NCI-H187 treated with DMSO at 0.1 percent for 48 hours (cell line): ENCODE results near the gene LRP1-AS.
"Not testable (repeated sequence)": the region's sequence is repeated elsewhere in the genome, so short reads cannot be mapped to it uniquely, and the experiment has no call there.

Experiments used
- DNase-seq: peaks from one replicate; lab custom pipeline; 2025; lab: John Stamatoyannopoulos, UW

The LRP1-AS gene

DNA sequence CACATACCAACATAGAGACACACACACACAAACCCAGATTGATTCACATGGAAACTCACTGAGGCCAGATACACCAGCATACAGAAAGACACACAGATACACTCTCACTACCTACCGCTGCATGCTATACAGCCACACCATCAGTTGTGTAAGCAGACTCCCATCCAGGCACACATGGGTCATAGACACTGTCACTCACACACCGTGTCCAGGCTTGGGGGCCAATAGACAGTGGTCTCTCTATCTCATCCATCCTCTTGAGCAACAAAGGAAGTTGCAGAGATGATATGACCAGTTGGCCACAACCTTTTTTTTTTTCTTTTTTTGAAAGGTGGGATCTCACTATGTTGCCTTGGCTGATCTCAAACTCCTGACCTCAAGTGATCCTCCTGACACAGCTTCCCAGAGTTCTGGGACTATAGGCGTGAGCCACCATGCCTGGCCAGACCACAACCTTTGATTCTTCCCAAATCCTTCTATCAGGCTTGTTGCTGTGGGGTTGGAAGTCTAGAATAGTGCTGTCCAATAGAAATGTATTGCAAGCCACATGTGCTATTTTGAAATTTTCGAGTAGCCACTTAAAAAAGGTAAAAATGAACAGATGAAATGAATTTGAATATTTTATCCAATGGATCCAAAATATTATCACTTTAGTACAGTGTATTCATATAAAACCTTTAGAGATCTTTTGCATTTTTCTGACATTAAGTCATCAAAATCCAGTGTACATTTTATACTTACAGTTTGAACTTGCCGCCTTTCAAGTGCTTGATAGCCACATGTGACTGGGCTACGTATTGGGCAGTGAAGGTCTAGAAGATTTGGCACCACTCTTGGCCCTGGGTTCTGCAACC is 7.4 kb downstream of the LRP1-AS start:
- DNase-seq = no peak

DNA sequence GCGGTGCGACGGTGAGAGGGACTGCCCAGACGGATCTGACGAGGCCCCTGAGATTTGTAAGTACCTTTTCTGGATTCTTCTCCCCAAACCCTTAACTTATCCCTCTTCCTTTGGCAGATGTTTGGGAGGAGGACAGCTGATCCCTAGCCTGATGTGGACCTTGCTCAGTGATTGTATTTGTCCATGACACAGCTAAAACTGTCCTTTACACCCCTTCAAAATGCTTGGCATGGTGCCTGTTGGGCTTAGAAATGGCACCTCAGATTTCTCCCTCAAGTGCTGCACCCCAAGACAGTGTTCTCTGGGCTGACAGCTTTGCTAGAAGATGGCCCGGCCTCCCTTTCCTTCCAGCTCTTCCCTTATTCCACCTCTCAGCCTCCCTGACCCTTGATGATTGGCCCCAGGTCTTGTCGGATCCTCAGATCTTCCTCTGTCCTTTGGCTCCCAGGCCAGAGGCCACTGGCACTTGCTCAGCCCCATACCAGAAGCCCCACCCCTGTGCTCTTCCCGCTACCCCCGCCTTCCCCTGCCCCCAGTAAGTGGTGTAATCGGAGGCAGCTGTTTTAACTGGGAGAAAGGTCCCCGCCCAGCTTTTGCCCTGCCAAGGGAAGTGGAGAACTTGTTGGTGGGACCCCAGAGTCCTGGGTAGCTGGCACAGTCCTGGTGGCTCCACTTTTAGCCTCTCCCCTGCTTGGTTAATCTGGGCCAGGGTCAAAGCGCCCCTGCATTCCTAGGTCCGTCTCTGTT is 8.7 kb downstream of the LRP1-AS start:
- DNase-seq = no peak

DNA sequence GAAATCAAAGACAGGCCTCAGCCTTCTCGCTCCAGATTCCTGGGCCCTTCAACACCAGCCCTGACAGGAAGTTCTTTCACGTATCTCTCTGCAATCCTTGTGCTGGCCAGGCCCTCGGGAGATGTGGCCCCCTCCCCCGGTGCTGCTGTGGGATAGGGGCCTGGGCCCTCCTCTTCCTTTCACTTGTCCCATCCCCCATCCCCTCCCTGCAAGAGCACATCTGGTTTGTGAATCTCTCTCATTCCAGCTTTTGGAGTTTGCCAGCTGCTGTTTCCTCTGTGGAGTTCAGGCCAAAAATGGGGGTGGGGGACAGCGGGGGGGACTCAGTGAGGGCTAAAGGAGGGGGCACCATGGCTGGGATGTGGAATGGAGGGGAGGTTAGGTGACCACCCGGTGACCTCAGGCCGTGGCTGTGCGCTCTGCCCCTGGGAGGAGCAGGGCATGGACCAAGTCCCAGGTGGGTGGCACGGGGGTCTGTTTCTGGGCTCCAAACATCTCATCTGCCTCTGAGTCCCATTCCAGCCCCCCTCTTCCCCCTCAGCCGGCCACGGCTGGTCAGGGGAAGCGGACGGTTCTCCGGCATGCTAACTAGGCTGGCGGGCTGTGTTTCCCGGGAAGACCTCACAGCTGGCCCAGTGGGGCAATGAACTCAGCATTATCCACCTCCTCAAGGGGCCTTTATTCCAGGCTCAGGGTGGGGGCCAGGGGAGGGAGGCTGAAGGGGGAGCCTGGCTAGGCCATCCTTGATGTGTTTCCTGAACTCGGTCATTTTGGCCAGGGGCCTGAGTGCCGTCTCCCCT is 11.7 kb downstream of the LRP1-AS start:
- DNase-seq = no peak

DNA sequence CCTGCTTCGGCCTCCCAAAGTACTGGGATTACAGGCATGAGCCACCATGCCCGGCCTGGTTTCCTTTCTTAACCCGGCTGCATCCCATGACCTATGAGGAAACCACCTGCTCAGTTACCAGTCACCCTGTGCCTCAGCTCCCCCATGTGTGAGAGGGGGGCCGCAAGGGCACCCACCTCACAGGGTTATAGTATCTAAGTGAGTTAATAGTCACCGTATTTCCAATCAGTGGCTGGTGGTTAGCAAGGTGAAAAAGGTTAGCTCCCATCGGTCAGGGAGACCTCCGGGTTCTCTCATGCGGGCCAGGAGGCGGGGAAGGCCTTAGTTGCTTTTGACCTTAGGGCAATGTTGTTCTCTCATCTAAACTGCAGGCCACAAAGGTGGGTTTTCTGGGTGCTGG is 12.5 kb downstream of the LRP1-AS start:
- DNase-seq = no peak

DNA sequence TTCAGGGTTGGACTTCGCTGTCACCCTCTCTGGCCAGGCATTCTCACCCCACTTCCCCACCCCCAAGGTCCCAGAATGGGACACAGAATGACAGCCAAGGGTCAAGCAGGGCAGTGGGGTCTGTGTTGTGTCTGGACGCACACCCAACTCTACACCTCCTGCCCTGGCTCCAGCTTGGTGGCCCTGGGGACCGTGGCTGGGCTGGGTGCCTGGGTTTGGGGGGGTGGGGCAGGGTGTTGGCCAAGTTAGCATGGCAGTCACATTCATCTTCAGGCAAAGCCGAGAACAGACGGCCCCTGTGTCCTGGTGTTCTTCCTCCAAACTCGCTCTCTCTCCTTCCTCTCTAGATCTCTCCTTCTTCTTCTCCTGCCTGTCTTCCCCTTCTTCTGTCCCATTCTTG is 13.5 kb downstream of the LRP1-AS start:
- DNase-seq = no peak

DNA sequence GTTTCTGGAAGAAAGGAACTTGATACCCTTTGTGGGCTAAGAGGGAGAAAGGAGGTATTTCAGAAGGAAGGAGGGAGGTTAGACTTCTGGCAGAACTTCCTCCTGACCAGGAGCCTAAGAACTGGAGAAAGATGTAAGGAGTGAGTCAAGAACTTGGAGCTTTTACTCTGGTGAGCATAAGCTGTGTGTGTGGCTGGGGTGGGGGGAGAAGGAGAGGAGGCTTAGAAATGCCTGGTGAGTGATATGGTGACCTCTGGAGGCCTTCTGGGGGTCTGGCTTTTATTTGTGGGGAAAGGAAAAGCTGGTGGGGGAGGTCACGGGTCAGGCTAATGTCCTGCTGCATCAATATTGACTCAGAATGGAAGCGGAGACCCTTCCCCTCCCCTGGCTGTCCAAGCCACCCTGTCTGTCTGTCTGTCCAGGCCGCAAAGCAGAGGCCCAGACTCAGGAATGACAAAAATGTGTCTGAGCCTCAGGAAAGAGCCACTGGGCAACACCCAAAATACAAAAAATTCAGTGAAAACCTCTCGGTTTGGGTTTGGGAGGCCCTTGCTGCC is 14.3 kb downstream of the LRP1-AS start:
- no peak for DNase-seq

DNA sequence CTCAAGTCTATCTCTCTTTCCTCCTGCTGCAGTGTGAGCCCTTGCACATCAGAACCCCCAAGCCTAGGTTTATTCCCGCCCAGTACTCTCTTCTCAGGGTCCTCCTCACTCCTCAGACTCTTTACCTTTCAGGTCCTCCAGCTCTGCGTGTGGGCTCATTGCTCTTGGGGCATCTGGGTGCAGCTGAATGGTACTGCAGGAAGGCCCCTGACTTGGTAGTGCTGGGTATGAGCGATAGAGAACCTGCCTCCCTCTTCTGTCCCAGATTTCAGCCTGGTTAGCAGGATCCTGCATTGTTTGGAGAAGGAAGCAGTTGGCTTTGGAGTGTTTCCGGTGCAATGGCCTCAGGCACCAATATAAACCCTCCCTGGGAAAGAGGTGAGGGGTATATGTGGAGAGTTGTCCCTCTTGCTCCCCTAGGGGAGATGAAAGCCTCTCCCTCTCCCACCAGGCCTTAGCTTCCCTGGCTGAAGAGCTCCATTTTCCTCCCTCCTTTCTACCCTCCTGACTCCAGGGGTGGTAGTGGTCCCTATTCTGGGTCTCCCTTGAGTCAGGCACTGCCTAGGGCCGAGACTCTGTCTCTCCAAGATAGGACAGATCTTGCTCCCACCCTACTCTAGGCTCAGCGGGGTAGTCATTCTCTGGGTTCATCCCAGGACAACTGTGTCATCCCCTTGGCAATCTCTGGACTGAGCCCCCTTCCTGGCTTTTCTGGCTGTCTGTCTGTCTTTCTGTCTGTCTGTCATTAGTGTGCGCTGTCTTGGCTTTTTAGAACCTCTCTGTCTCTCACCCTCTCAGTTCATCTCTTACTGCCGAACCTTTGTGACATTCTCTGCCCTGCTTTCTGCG is 15.3 kb downstream of the LRP1-AS start:
- DNase-seq = no peak

DNA sequence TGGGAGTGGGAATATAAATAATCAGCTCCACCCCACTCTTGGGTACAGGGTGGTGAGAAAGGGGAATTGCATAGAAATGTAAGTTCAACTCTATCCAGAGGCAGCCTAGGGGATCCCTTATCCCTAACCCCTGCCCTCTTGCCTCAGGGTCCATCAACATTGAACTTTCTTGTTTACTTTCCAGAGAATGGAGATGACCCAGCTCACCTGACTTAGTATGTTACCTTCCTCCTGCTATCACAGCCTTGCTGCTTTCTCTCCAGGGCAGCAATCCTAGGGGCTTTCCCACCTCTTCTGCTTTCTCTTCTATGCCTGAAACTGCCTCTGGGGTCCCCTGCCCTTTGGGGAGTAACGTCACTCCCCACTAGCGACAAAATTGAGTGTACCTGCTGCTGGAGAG is 16.5 kb downstream of the LRP1-AS start:
- DNase-seq = no peak

DNA sequence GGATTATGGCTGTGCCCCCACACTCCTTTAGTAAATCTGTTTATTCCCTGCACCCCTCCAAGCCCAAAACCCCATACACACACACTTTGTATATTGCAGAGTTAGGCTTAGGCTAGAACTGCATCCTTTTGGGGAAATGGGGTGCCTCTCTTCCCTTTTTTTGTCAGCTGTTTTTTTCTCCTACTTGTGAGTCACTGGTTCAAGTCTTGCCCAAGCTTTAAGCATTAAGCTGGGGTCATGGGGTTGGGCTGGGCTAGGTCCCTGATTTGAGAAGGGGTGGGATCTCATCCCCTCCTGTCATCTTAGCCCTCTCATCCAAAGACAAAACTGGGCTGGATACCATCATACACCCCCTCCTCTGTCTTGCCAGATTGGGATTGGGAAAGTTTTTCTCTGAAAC is 17.5 kb downstream of the LRP1-AS start:
- DNase-seq = no peak

DNA sequence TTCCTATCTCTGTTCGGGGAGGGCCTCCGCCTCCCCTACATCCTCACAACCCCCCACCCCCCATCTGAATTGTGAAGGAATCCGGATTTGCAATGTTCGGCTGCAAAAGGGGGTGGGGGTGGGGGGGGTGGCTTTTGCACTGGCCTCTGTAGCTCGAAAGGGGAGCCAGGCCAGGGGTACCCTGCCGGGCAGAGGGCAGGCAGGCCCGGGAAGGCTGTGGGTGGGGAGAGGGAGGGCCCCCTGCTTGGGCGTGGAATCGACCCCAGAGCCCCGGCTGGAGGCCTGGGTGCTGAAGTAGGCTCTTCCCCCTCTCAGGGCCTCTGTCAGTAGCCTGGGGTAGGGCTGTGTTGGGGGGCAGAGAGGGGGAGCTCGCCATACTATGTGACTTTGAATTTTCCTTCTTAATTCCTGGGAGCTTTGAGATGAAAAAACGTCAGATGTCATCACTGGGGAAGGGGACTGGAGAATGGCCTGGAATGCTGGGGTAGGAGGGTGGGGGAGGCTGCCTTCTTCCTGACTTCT is 18.0 kb downstream of the LRP1-AS start:
- DNase-seq = no peak

DNA sequence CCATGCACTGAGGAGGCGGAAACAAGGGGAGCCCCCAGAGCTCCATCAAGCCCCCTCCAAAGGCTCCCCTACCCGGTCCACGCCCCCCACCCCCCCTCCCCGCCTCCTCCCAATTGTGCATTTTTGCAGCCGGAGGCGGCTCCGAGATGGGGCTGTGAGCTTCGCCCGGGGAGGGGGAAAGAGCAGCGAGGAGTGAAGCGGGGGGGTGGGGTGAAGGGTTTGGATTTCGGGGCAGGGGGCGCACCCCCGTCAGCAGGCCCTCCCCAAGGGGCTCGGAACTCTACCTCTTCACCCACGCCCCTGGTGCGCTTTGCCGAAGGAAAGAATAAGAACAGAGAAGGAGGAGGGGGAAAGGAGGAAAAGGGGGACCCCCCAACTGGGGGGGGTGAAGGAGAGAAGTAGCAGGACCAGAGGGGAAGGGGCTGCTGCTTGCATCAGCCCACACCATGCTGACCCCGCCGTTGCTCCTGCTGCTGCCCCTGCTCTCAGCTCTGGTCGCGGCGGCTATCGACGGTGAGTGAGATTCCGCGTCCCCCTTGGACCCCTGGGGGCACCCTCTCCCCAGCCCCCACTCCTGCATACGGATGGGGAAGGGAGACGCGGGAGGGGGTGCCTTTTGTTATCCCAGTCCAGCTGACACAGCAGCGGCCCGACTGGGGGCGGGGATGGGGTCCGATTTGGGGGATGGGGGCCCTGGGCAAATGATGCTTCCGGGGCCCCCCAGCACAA is 18.7 kb downstream of the LRP1-AS start:
- no peak for DNase-seq

DNA sequence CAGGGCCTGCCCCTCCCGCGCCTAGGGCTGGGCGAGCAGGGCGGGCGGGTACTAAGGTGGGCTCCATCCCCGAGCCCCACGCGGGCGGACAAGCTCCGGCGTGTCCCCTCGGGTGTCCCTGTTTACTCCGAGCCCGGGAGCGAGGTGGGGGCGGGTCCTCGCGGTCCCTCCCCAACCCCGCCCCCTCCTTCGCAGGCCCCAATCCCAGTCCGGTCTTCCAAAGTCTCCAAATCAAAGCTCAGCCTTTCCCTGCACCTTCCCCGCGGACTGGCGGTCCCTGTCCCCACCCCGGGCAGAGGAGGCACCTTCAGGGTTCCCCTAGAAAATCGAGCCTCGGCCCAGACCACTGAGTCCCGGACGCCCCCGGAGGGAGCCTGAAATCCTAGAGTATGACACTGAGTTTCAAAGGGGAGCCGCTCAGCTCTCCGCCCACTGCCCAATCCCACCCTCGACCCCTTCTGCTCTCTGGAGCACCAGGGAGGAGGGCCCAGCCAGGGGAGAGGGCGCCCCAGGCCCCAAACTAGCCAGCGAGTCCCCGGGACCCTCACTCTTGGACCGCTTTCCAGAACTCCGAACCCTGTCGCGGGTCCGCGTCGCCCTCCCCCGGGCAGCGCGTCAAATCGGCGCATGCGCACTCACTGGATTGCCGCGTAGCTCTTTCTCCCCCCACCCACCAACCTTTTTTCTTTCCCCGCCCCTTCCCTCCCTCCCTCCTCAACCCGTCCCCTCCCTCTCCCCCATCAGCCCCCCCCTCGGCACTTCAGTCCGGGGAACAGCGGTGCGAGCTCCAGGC is 19.5 kb downstream of the LRP1-AS start, which contains the start of gene LRP1:
Gene LRP1, plus strand, starts transcription at position 758 of the 793 bp plus-strand sequence. CDS start 482 bp downstream, outside the sequence.
- peak; percentile 75 for DNase-seq

DNA sequence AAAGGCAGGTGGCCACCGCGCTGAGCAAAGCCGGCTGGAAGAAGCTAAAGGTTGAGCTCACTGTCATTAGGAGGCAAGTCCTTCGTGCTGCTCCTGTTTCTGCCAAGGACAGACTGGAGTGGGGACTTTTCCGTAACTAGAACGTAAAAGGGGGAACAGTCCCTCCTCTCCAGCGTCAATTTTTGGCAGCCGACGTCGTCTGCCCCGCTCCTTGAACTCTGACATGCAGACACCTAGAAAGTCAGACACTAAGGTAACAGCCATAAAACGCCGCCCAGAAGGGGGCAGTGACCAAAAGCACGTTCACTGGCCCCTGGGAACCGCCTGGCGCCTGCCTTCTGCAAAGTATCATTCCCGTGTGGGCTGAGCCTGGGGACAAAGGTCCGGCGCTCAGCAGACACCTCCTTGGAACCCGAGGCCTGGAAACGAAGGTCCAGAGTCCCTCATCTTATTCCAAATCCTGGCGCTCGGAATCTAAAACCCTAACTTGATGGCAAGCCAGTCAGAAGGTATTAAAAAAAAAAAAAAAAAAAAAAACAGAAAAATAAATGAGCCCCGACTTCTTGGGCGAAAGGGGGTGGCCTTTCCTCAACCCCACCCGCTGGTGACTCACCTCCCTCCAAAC is 20.2 kb downstream of the LRP1-AS start:
- no peak for DNase-seq

DNA sequence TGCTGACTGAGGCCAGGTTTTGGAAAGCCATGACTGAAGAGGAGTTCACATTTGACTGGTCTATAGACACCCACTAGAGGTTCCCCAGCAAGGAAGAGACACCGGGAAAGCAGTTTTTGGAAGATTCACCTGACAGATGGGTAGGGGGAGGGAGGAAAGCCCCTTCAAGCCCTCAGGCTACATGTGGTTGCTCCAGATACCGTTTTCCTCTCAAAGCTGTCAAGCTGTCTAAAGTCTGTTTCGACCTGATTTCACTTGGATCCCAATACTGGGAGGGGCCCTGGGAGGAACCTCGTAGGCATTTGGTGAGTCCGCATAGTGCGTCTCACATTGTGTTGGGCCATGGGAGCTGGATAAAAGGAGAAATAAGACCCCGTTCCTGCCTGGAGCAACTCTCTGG is 20.9 kb downstream of the LRP1-AS start:
- DNase-seq = no peak

DNA sequence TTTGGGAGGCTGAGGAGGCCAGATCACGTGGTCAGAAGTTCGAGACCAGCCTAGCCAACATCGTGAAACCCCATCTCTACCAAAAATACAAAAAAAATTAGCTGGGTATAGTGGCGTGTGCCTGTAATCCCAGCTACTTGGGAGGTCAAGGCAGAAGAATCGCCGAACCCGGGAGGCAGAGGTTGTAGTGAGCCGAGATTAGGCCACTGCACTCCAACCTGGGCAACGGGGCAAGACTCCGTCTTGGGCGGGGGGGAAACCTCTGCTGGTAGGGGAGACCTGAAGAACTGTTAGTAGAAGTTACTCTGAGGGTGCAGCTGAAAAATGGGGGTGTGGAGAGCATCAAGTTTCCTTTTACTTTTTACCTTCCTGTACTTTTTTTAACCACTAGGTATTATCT is 21.4 kb downstream of the LRP1-AS start:
- no peak for DNase-seq

DNA sequence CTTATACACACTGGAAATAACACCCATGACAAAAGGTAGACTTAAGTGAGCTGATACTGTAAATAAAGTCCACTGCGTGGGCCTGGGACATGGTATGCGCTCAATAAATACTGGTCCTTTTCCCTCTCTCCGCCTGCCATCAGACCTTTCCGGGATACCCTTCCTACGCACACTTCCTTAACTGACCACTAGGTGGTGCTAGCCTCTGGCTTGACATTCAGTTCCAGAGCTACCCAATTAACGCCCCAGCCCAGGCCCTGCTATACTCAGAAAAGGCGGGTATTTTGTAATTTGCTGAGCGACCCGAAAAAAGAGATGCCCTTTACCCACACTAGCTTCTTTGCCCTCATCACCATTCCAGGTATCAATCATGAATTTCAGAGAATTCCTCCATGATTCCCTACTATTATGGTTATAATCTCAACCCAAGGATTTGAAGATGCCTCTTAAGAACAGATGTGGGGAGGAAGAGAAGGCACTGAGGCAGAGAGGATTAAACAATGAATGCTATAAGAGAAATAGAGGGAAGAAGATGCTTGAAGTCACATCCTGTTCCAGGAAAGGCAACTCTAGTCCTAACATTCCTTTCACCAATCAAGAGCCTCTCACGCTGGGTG is 23.1 kb downstream of the LRP1-AS start:
- peak; percentile 65 for DNase-seq

DNA sequence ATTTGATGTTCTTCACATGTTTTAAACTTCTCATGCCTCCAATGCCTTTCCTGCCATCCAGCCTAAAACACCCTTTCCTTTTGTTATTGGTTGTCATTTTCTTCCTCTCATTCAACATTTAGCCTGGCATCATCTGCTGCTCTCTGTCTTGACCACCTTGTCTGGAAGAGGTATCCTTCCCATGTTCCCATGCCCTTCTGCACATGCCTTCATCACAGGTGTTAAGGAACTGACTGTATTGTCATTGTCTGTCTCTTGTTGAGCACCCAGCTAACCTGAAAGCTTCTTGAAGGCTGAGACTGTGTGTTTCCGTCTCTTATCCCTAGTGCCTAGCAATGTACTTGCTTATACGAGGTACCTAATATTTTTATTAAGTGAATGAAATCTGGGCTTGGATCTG is 23.6 kb downstream of the LRP1-AS start:
- DNase-seq = no peak

DNA sequence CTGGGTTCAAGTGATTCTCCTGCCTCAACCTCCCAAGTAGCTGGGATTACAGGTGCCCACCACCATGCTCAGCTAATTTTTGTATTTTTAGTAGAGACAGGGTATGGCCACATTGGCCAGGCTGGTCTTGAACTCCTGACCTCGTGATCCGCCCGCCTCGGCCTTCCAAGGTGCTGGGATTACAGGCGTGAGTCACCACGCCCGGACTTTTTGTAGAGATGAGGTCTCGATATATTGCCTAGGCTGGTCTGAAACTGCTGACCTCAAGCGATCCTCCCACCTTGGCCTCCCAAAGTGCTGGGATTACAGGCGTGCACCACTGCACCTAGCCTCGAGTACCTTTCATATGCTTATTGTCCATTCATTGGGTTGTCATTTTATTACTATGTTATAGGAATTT is 26.7 kb downstream of the LRP1-AS start:
- not testable (repeated sequence) for DNase-seq
